OCI-LY1 (cell line): ENCODE results near the gene XRCC4.

ENCODE experiments used
- EZH2 ChIP-seq: fragments of 200-600 bp; sonication (generic), shearing (Covaris generic); IDR thresholded peaks from 2 replicates; pipeline ENCODE4 v1.8.0; 2017; ENCODE audit warnings: borderline replicate concordance, mixed run types, mild to moderate bottlenecking, antibody characterized with exemption, low read length, moderate library complexity, mixed read lengths
- TF ChIP-seq, protein P1 (sequence below): fragments of 200-600 bp; sonication (generic), shearing (Covaris generic); IDR thresholded peaks from 2 replicates; pipeline ENCODE4 v1.5.1; 2017; ENCODE audit warnings: mild to moderate bottlenecking, antibody characterized with exemption, low read length, moderate library complexity, mixed read lengths

GRCh38 chr5:83197326-83197967, 120.1 kb downstream of the XRCC4 start:
- TF ChIP-seq, protein P1, sequence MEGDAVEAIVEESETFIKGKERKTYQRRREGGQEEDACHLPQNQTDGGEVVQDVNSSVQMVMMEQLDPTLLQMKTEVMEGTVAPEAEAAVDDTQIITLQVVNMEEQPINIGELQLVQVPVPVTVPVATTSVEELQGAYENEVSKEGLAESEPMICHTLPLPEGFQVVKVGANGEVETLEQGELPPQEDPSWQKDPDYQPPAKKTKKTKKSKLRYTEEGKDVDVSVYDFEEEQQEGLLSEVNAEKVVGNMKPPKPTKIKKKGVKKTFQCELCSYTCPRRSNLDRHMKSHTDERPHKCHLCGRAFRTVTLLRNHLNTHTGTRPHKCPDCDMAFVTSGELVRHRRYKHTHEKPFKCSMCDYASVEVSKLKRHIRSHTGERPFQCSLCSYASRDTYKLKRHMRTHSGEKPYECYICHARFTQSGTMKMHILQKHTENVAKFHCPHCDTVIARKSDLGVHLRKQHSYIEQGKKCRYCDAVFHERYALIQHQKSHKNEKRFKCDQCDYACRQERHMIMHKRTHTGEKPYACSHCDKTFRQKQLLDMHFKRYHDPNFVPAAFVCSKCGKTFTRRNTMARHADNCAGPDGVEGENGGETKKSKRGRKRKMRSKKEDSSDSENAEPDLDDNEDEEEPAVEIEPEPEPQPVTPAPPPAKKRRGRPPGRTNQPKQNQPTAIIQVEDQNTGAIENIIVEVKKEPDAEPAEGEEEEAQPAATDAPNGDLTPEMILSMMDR: no peak
- TF ChIP-seq EZH2: no peak
